Ovary (tissue), 9 donors: ENCODE data around the gene CMTM4. TPM values are rescaled to one million over a fixed set of nuclear protein-coding genes. Genes with fewer than 3 reads are reported as not detected.

Experiments
- DNase-seq, 5 donors: peaks; one replicate each; pipeline ENCODE4 v3.0.0-alpha.2; 2019 to 2020
- H3K27ac ChIP-seq, 2 donors: fragments of 200-600 bp; one replicate each; pipeline versions ENCODE4 v1.5.1 to v1.8.0; 2019 to 2022
- H3K27me3 ChIP-seq: fragments of 200-600 bp; one replicate; pipeline ENCODE4 v1.8.0; 2022
- H3K36me3 ChIP-seq: fragments of 200-600 bp; sonication (generic); one replicate; pipeline ENCODE4 v1.5.1; 2019
- H3K4me1 ChIP-seq: one replicate; pipeline ENCODE4 v1.8.1; 2013; ENCODE audit warnings: mild to moderate bottlenecking, moderate library complexity; ENCODE audit not compliant: insufficient read depth
- H3K4me3 ChIP-seq: fragments of 200-600 bp; sonication (generic); one replicate; pipeline ENCODE4 v1.5.1; 2017
- H3K9me3 ChIP-seq, 2 donors: fragments of 200-600 bp in 1 of 2; sonication (generic) in 1 of 2; one replicate each; pipeline versions ENCODE4 v1.5.1 to v1.8.1; 2013 to 2019; ENCODE audit warnings: mild to moderate bottlenecking in 1 of 2, moderate library complexity in 1 of 2
- CTCF ChIP-seq, 3 donors: fragments of 450-650 bp in 2 of 3; fragments of 200-600 bp in 1 of 3; IDR thresholded peaks; one replicate each; pipeline versions ENCODE4 v1.5.1 to v1.8.0; 2016 to 2022; ENCODE audit warnings: antibody characterized with exemption in 3 of 3, mild to moderate bottlenecking in 1 of 3
- EP300 ChIP-seq: sonication (generic); formaldehyde crosslinking; IDR thresholded peaks from one replicate; pipeline ENCODE4 v1.6.1; 2017; ENCODE audit warnings: antibody characterized with exemption
- POLR2A ChIP-seq: fragments of 450-650 bp; IDR thresholded peaks from one replicate; pipeline ENCODE4 v1.6.1; 2017; ENCODE audit warnings: antibody characterized with exemption, mild to moderate bottlenecking, moderate library complexity
- WGBS, 3 donors: extraction: QIAGEN DNeasy Blood & Tissue Kit in 1 of 3; methylation state at CpG; one replicate each; pipeline versions ENCODE4 v1.1.5 to v1.1.7; 2013 to 2017; 5-methylcytosine and 5-hydroxymethylcytosine counted together
- intact Hi-C, 4 donors: fragments of 100-400 bp; cut with DNase I; formaldehyde crosslinking; loops; one replicate each; pipeline versions ENCODE4 v1.11.0 to v1.15.1; 2022 to 2023
- polyA plus RNA-seq, 2 donors: library from polyadenylated mRNA; stranded (reverse); fragments of 200-250 nt in 1 of 2; fragments of 350-450 nt in 1 of 2; fragmentation: Illumina TruSeq in 1 of 2; extraction: RNeasy Lipid Tissue Mini Kit (QIAGEN cat#74804) in 1 of 2; gene quantifications; one replicate each; pipeline ENCODE4 v1.2.3, GENCODE V29; 2013 to 2014
- total RNA-seq, 7 donors: library from RNA; depleted of rRNA in 2 of 7; stranded (reverse); fragments of >200 nt in 2 of 7; fragmentation: NEBNext Ultra II Directional in 3 of 7; extraction: Animal tissue kit (Norgen Biotek cat#: 25700) in 3 of 7; gene quantifications; one replicate each; pipeline versions ENCODE4 v1.1.0 to v1.2.4, GENCODE V29; 2016 to 2023
- donor health status: DM: no; HTN: no; CAD: no; lungs with moderate emphysema.
- donor health status: DM: no; HTN: no; CAD: no.
- donor health status: Bipolar disorder and iron deficiency.
- donor health status: DM: yes; HTN: yes; CAD: no.
- donor health status: DM: no; HTN: no; CAD: no.
- donor health status: DM: yes; HTN: yes; CAD: no.

The CMTM4 gene
- total and polyA plus RNA-seq, 9 donors: 5.4 to 47.1 (median 13.1) TPM

GRCh38 chr16:66713076-66713475 lies 16.5 kb upstream of the CMTM4 start:
- TF ChIP-seq CTCF (IDR thresholded peaks at IDR 0.05): no peak
- intact Hi-C loops: no loop called here
- no peak overlapping the region for H3K27ac ChIP-seq
- H3K4me1 ChIP-seq: peaks cover 3% of the 10 kb centered on the region
- no peaks in the 10 kb centered on the region for H3K36me3 ChIP-seq
- H3K27me3 ChIP-seq: no peaks in the 10 kb centered on the region
- DNase-seq: no peak
- H3K9me3 ChIP-seq: no peaks in the 10 kb centered on the region
- H3K4me3 ChIP-seq: no peak overlapping the region
- WGBS, 3 donors: 47 to 57% (median 53%) methylated on average over 2 of the region's 2 CpGs

GRCh38 chr16:66712512-66712911 lies 16.0 kb upstream of the CMTM4 start:
- no peak overlapping the region for H3K4me3 ChIP-seq
- no peaks in the 10 kb centered on the region for H3K27me3 ChIP-seq
- no peak for TF ChIP-seq CTCF (IDR thresholded peaks at IDR 0.05)
- no peak for TF ChIP-seq EP300
- no peak for TF ChIP-seq POLR2A
- H3K36me3 ChIP-seq: no peaks in the 10 kb centered on the region
- peaks cover 3% of the 10 kb centered on the region for H3K4me1 ChIP-seq
- no peak overlapping the region for H3K27ac ChIP-seq
- DNase-seq: no peak
- H3K9me3 ChIP-seq: no peaks in the 10 kb centered on the region
- intact Hi-C loops: no loop called here

- no peaks in the 10 kb centered on the region for H3K9me3 ChIP-seq
- H3K27ac ChIP-seq: no peak overlapping the region
- H3K4me3 ChIP-seq: no peak overlapping the region
- no peaks in the 10 kb centered on the region for H3K27me3 ChIP-seq
- H3K4me1 ChIP-seq: no peaks in the 10 kb centered on the region
- intact Hi-C loops: no loop called here
- no peaks in the 10 kb centered on the region for H3K36me3 ChIP-seq
- no peak for DNase-seq
- no peak for TF ChIP-seq CTCF (IDR thresholded peaks at IDR 0.05)
- TF ChIP-seq EP300: no peak
- TF ChIP-seq POLR2A: no peak
Observed at GRCh38 chr16:66711581-66711980, 15.0 kb upstream of the CMTM4 start.

- intact Hi-C loops: no loop called here
- no peaks in the 10 kb centered on the region for H3K4me1 ChIP-seq
- H3K4me3 ChIP-seq: no peak overlapping the region
- TF ChIP-seq CTCF (IDR thresholded peaks at IDR 0.05) (no peak), EP300 (no peak), POLR2A (no peak)
- no peaks in the 10 kb centered on the region for H3K9me3 ChIP-seq
- H3K27me3 ChIP-seq: no peaks in the 10 kb centered on the region
- no peaks in the 10 kb centered on the region for H3K36me3 ChIP-seq
- no peak for DNase-seq
- 64 to 66% (median 65%) methylated on average over 8 of the region's 8 CpGs for WGBS, 3 donors
- no peak overlapping the region for H3K27ac ChIP-seq
Observed at GRCh38 chr16:66706506-66706880, 9.9 kb upstream of the CMTM4 start.
